Activated B cell treated with CpG ODN at 0.5 μM for 24 hours (primary cell): ENCODE measurements around the gene DPEP3. TPM values are rescaled to one million over a fixed set of nuclear protein-coding genes. Genes with fewer than 3 reads are reported as not detected.
"Not testable (repeated sequence)": the region's sequence is repeated elsewhere in the genome, so short reads cannot be mapped to it uniquely, and the experiment has no call there.

Source experiments
- ATAC-seq: fragments of 200-7000 bp; cut with Tn5 transposase; one replicate; pipeline ENCODE4 v1.10.0; 2021; ENCODE audit warnings: low read depth, mild to moderate bottlenecking, moderate library complexity
- CTCF ChIA-PET: fragments of 350-600 bp; sonication (Branson Sonifier 250); formaldehyde crosslinking; loops from one replicate; lab custom pipeline; 2021; ENCODE audit warnings: antibody characterized with exemption; lab: Charles Lee
- POLR2A ChIA-PET: fragments of 350-600 bp; sonication (Branson Sonifier 250); formaldehyde crosslinking; loops from one replicate; lab custom pipeline; 2021; ENCODE audit warnings: antibody characterized with exemption; lab: Charles Lee
- DNase-seq: peaks from one replicate; pipeline ENCODE4 v3.0.0; 2022
- H3K27ac Mint-ChIP-seq: one replicate; pipeline ENCODE4 v1.8.0; 2020; ENCODE audit warnings: mixed read lengths
- H3K27me3 Mint-ChIP-seq: one replicate; pipeline ENCODE4 v1.8.0; 2021; ENCODE audit warnings: mixed read lengths
- H3K36me3 Mint-ChIP-seq: one replicate; pipeline ENCODE4 v1.8.0; 2021; ENCODE audit warnings: low read depth, mixed read lengths
- H3K4me1 Mint-ChIP-seq: one replicate; pipeline ENCODE4 v1.8.0; 2021; ENCODE audit warnings: mixed read lengths
- H3K4me3 Mint-ChIP-seq: one replicate; pipeline ENCODE4 v1.8.0; 2020; ENCODE audit warnings: mild to moderate bottlenecking, mixed read lengths
- H3K9me3 Mint-ChIP-seq: one replicate; pipeline ENCODE4 v1.8.0; 2020; ENCODE audit warnings: mixed read lengths
- CTCF ChIP-seq: fragments of 200-600 bp; IDR thresholded peaks from one replicate; pipeline ENCODE4 v1.8.0; 2022; ENCODE audit warnings: antibody characterized with exemption, mild to moderate bottlenecking
- intact Hi-C: fragments of 100-400 bp; cut with micrococcal nuclease; formaldehyde crosslinking; loops from one replicate; pipeline ENCODE4 v1.15.1; 2024
- total RNA-seq: library from RNA; stranded (reverse); gene quantifications from 2 replicates; pipeline ENCODE4 v1.2.3, GENCODE V29; 2022

Gene DPEP3
- total RNA-seq, 1 donor from 2014 or later = 0.38 TPM

- ChIA-PET POLR2A (no interaction called here), CTCF (no interaction called here)
- intact Hi-C loops = no loop called here
- Mint-ChIP-seq H3K9me3 (no peaks in the 10 kb centered on the region), H3K4me1 (peaks cover 10% of the 10 kb centered on the region), H3K36me3 (no peaks in the 10 kb centered on the region), H3K4me3 (no peak overlapping the region), H3K27me3 (no peaks in the 10 kb centered on the region), H3K27ac (no peak overlapping the region)
- no peak for TF ChIP-seq CTCF
- ATAC-seq = no peak
- DNase-seq = no peak
Measured at GRCh38 chr16:67977469-67978227, 2.7 kb downstream of the DPEP3 start.

GRCh38 chr16:67977005-67977404 is 3.3 kb downstream of the DPEP3 start:
- Mint-ChIP-seq H3K4me3 (no peak overlapping the region), H3K27ac (no peak overlapping the region), H3K36me3 (no peaks in the 10 kb centered on the region), H3K9me3 (no peaks in the 10 kb centered on the region), H3K4me1 (peaks cover 8% of the 10 kb centered on the region), H3K27me3 (no peaks in the 10 kb centered on the region)
- POLR2A ChIA-PET = interaction anchor here (0.6 kb wide), 1 partner anchor 59 kb away, joined by 3 read pairs; no protein-coding TSS in a partner anchor
- CTCF ChIA-PET = no interaction called here
- TF ChIP-seq CTCF = no peak
- intact Hi-C loops = no loop called here
- ATAC-seq (no peak), DNase-seq (no peak)

GRCh38 chr16:67976205-67976604 is 4.1 kb downstream of the DPEP3 start:
- no peak for ATAC-seq
- Mint-ChIP-seq H3K36me3 (no peaks in the 10 kb centered on the region), H3K4me3 (no peak overlapping the region), H3K4me1 (peaks cover 8% of the 10 kb centered on the region), H3K27me3 (no peaks in the 10 kb centered on the region), H3K9me3 (no peaks in the 10 kb centered on the region), H3K27ac (no peak overlapping the region)
- TF ChIP-seq CTCF = no peak
- CTCF ChIA-PET = no interaction called here
- no peak for DNase-seq
- intact Hi-C loops = no loop called here
- POLR2A ChIA-PET = no interaction called here

GRCh38 chr16:67975321-67976105 is 4.8 kb downstream of the DPEP3 start:
- Mint-ChIP-seq H3K4me3 (no peak overlapping the region), H3K27ac (no peak overlapping the region), H3K36me3 (no peaks in the 10 kb centered on the region), H3K27me3 (no peaks in the 10 kb centered on the region), H3K9me3 (no peaks in the 10 kb centered on the region), H3K4me1 (peaks cover 8% of the 10 kb centered on the region)
- TF ChIP-seq CTCF = no peak
- DNase-seq = no peak
- intact Hi-C loops = no loop called here
- no peak for ATAC-seq
- POLR2A ChIA-PET = interaction anchor here (0.9 kb wide), 1 partner anchor 9 kb away, joined by 3 read pairs; no protein-coding TSS in a partner anchor
- CTCF ChIA-PET = no interaction called here

- H3K27ac Mint-ChIP-seq, intact Hi-C loops, H3K36me3 Mint-ChIP-seq, ATAC-seq, DNase-seq, H3K4me3 Mint-ChIP-seq, H3K27me3 Mint-ChIP-seq, H3K9me3 Mint-ChIP-seq: not testable (repeated sequence)
- ChIA-PET CTCF (interaction anchor here (0.9 kb wide), 1 partner anchor 68 kb away, joined by 3 read pairs; no protein-coding TSS in a partner anchor), POLR2A (interaction anchor here (0.6 to 1.6 kb wide), 3 partner anchors 13 to 16 kb away, joined by 3 to 5 read pairs (median 5); no protein-coding TSS in a partner anchor)
- peaks cover 21% of the 10 kb centered on the region for H3K4me1 Mint-ChIP-seq
Measured at GRCh38 chr16:67972285-67972684, 8.0 kb downstream of the DPEP3 start.
